Glutamatergic neuron (in vitro differentiated cells): ENCODE results near the gene PCDHGA11. TPM values are rescaled to one million over a fixed set of nuclear protein-coding genes. Genes with fewer than 3 reads are reported as not detected.
"Not testable (repeated sequence)": the region's sequence is repeated elsewhere in the genome, so short reads cannot be mapped to it uniquely, and the experiment has no call there.

Experiments used
- DNase-seq: peaks from one replicate; pipeline ENCODE4 v3.0.0; 2022
- H3K27ac Mint-ChIP-seq: one replicate; pipeline ENCODE4 v1.8.0; 2020; ENCODE audit warnings: mild to moderate bottlenecking, mixed read lengths, inconsistent platforms; ENCODE audit not compliant: unreplicated experiment
- H3K27me3 Mint-ChIP-seq: one replicate; pipeline ENCODE4 v1.8.0; 2020; ENCODE audit warnings: mild to moderate bottlenecking, moderate library complexity, mixed read lengths, inconsistent platforms; ENCODE audit not compliant: unreplicated experiment
- H3K36me3 Mint-ChIP-seq: one replicate; pipeline ENCODE4 v1.8.0; 2020; ENCODE audit warnings: mild to moderate bottlenecking, mixed read lengths, inconsistent platforms; ENCODE audit not compliant: unreplicated experiment
- H3K4me1 Mint-ChIP-seq: one replicate; pipeline ENCODE4 v1.8.0; 2020; ENCODE audit warnings: mild to moderate bottlenecking, low read depth, mixed read lengths, inconsistent platforms; ENCODE audit not compliant: unreplicated experiment
- H3K4me3 Mint-ChIP-seq: one replicate; pipeline ENCODE4 v1.8.0; 2020; ENCODE audit warnings: mild to moderate bottlenecking, mixed read lengths, inconsistent platforms; ENCODE audit not compliant: unreplicated experiment
- H3K9me3 Mint-ChIP-seq: one replicate; pipeline ENCODE4 v1.8.0; 2020; ENCODE audit warnings: mild to moderate bottlenecking, moderate library complexity, mixed read lengths, inconsistent platforms; ENCODE audit not compliant: unreplicated experiment
- total RNA-seq: library from RNA; stranded (reverse); fragmentation: NEBNext Ultra II Directional; extraction: Animal tissue kit (Norgen Biotek cat#: 25700); gene quantifications from one replicate; pipeline ENCODE4 v1.2.1, GENCODE V29; 2021; ENCODE audit not compliant: unreplicated experiment
- TF ChIP-seq, protein P1 (sequence below): fragments of 200-600 bp; sonication (generic); IDR thresholded peaks from one replicate; pipeline ENCODE4 v1.5.0; 2021; ENCODE audit not compliant: partially characterized antibody, unreplicated experiment

PCDHGA11 gene
- total RNA-seq, 1 donor from 2014 or later: 12.5 TPM

DNA sequence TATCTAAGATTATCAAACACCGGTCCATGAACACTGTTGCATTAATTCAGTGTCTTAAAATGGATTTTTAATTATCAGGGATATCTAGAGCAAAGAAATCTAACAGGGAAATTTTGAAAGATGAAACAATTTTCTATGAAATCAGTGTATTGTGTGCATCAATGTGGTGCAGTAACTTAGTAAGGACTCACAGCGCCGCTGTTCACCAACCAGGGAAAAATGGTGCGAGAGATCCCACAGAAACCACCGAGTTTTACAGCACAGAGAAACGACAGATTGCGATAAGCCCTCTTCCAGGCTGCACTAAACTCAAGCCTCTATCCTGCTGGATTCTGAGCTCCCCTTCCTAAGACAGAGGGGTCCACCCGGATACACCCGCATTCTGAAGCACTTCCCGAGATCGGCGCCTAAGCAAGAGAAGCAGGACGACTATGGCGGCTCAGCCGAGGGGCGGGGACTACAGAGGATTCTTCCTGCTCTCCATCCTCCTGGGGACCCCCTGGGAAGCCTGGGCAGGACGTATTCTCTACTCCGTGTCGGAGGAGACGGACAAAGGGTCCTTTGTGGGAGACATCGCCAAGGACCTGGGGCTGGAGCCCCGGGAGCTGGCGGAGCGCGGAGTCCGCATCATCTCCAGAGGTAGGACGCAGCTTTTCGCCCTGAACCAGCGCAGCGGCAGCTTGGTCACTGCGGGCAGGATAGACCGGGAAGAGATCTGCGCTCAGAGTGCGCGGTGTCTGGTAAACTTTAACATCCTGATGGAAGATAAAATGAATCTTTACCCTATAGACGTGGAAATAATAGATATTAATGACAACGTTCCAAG is 38.2 kb upstream of the PCDHGA11 start, which contains the start of gene PCDHGA7:
Gene PCDHGA7 (plus strand): TSS at position 274 of the 826 bp plus-strand sequence. CDS start 158 bp downstream, at position 432.
- peaks cover 20% of the 10 kb centered on the region for H3K9me3 Mint-ChIP-seq
- DNase-seq: no peak
- H3K4me3 Mint-ChIP-seq: peak within 1 kb of the TSS; percentile 38
- no peaks in the 10 kb centered on the region for H3K27me3 Mint-ChIP-seq
- H3K27ac Mint-ChIP-seq: no peak within 1 kb of the TSS
- no peaks in the 10 kb centered on the region for H3K4me1 Mint-ChIP-seq
- TF ChIP-seq, protein P1, sequence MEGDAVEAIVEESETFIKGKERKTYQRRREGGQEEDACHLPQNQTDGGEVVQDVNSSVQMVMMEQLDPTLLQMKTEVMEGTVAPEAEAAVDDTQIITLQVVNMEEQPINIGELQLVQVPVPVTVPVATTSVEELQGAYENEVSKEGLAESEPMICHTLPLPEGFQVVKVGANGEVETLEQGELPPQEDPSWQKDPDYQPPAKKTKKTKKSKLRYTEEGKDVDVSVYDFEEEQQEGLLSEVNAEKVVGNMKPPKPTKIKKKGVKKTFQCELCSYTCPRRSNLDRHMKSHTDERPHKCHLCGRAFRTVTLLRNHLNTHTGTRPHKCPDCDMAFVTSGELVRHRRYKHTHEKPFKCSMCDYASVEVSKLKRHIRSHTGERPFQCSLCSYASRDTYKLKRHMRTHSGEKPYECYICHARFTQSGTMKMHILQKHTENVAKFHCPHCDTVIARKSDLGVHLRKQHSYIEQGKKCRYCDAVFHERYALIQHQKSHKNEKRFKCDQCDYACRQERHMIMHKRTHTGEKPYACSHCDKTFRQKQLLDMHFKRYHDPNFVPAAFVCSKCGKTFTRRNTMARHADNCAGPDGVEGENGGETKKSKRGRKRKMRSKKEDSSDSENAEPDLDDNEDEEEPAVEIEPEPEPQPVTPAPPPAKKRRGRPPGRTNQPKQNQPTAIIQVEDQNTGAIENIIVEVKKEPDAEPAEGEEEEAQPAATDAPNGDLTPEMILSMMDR: no peak
- peaks cover 55% of the 10 kb centered on the region for H3K36me3 Mint-ChIP-seq

DNA sequence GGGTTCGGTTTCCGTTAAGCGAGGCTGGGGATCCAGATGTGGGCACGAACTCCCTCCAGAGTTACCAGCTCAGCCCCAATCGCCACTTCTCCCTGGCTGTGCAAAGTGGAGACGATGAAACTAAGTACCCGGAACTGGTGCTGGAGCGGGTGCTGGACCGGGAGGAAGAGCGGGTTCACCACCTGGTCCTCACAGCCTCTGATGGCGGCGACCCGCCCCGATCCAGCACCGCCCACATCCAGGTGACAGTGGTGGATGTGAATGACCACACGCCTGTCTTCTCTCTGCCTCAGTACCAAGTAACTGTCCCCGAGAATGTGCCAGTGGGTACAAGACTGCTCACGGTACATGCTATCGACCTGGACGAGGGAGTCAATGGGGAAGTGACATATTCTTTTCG is 37.5 kb upstream of the PCDHGA11 start:
- Mint-ChIP-seq H3K4me3 (no peak overlapping the region), H3K9me3 (peaks cover 22% of the 10 kb centered on the region), H3K36me3 (peaks cover 58% of the 10 kb centered on the region), H3K27me3 (no peaks in the 10 kb centered on the region), H3K4me1 (no peaks in the 10 kb centered on the region), H3K27ac (no peak overlapping the region)
- no peak for DNase-seq
- TF ChIP-seq, protein P1: no peak

DNA sequence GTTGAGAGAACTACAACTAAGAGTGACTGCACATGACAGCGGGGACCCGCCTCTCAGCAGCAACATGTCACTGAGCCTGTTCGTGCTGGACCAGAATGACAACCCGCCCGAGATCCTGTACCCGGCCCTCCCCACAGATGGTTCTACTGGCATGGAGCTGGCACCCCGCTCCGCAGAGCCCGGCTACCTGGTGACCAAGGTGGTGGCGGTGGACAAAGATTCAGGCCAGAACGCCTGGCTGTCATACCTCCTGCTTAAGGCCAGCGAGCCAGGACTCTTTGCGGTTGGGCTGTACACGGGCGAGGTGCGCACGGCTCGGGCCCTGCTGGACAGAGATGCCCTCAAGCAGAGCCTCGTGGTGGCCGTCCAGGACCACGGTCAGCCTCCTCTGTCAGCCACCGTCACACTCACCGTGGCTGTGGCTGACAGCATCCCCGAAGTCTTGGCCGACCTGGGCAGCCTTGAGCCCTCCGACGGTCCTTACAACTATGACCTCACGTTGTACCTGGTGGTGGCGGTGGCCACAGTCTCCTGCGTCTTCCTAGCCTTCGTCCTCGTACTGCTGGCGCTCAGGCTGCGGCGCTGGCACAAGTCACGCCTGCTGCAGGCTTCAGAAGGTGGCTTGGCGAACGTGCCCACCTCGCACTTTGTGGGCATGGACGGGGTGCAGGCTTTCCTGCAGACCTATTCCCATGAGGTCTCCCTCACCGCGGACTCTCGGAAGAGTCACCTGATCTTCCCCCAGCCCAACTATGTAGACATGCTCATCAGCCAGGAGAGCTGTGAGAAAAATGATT is 36.2 kb upstream of the PCDHGA11 start:
- TF ChIP-seq, protein P1: no peak
- Mint-ChIP-seq H3K36me3 (peaks cover 65% of the 10 kb centered on the region), H3K27ac (no peak overlapping the region), H3K27me3 (peaks cover 2% of the 10 kb centered on the region), H3K4me1 (peaks cover 1% of the 10 kb centered on the region), H3K4me3 (no peak overlapping the region), H3K9me3 (peaks cover 31% of the 10 kb centered on the region)
- DNase-seq: no peak

DNA sequence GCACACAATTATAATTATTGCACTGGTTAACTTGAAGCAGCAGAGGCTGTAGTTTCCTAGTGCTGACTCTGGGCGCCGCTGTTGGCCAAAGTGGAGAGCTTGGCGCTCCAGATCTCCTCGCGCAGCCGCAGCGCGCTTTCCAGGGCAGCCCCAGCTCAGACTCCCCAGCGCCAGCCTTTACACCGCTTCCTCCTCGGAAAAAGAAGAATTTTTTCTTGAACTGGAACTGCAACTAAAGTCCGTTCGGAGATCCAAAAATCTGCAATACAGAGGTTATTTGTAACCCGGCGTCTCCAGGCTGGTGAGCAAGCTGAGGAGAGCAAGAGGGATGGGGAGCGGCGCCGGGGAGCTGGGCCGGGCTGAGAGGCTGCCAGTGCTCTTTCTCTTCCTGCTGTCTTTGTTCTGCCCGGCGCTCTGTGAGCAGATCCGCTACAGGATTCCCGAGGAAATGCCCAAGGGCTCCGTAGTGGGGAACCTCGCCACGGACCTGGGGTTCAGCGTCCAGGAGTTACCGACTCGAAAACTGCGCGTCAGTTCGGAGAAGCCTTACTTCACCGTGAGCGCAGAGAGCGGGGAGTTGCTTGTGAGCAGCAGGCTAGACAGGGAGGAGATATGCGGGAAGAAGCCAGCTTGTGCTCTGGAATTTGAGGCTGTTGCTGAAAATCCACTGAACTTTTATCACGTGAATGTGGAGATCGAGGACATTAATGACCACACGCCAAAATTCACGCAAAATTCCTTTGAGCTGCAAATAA is 33.1 kb upstream of the PCDHGA11 start, which contains the start of gene PCDHGB4:
Gene PCDHGB4 (plus strand): TSS at position 142 of the 755 bp plus-strand sequence. CDS start 187 bp downstream, at position 329.
- H3K9me3 Mint-ChIP-seq: peaks cover 43% of the 10 kb centered on the region
- not testable (repeated sequence) for H3K27me3 Mint-ChIP-seq, H3K4me1 Mint-ChIP-seq
- peaks cover 75% of the 10 kb centered on the region for H3K36me3 Mint-ChIP-seq
- TF ChIP-seq, protein P1: peak; percentile 63
- H3K27ac Mint-ChIP-seq: peak within 1 kb of the TSS; percentile 84
- DNase-seq: peak; percentile 75
- peak within 1 kb of the TSS; percentile 86 for H3K4me3 Mint-ChIP-seq
